AG04450 (cell line): ENCODE results near the gene ISM2. TPM values are rescaled to one million over a fixed set of nuclear protein-coding genes. Genes with fewer than 3 reads are reported as not detected.
A peak's percentile ranks its signal among the peaks of the same experiment; 100 is the strongest.

Experiments used
- CTCF ChIA-PET: fragments of 300-600, 350-600 bp; formaldehyde crosslinking; extraction: SDS; loops from one replicate; lab custom pipeline; 2022; ENCODE audit warnings: antibody characterized with exemption, inconsistent platforms; lab: Charles Lee
- POLR2A ChIA-PET: fragments of 350-600 bp; formaldehyde crosslinking; extraction: SDS; loops from one replicate; lab custom pipeline; 2021; ENCODE audit warnings: antibody characterized with exemption, inconsistent platforms; lab: Yijun Ruan, JAX
- DNase-seq: peaks from one replicate; pipeline ENCODE4 v3.0.0-alpha.2; 2011; ENCODE audit warnings: low read depth, low spot score
- H3K27ac ChIP-seq: one replicate; pipeline ENCODE4 v1.5.1; 2012; ENCODE audit warnings: low read depth, low read length, control low read depth
- H3K27me3 ChIP-seq: one replicate; pipeline ENCODE4 v1.6.0; 2012; ENCODE audit warnings: low read length; ENCODE audit not compliant: control insufficient read depth, insufficient read depth
- H3K4me3 ChIP-seq: 2 replicates; pipeline ENCODE4 v1.5.1; 2011; ENCODE audit warnings: mild to moderate bottlenecking, low read depth, low read length, control low read depth
- H3K9me3 ChIP-seq: 2 replicates; pipeline ENCODE4 v1.5.1; 2012; ENCODE audit warnings: low read length; ENCODE audit not compliant: control insufficient read depth, insufficient read depth
- polyA plus RNA-seq: library from polyadenylated mRNA; depleted of rRNA; stranded (reverse); fragments of >200 nt; gene quantifications from 2 replicates; pipeline ENCODE4 v1.2.3, GENCODE V29; 2011
- TF ChIP-seq, protein P1 (sequence below): IDR thresholded peaks from 2 replicates; pipeline ENCODE4 v1.5.1; 2011; ENCODE audit warnings: low read depth, low read length, control low read depth, inconsistent platforms

The ISM2 gene
- polyA plus RNA-seq, 1 experiment: not detected

DNA sequence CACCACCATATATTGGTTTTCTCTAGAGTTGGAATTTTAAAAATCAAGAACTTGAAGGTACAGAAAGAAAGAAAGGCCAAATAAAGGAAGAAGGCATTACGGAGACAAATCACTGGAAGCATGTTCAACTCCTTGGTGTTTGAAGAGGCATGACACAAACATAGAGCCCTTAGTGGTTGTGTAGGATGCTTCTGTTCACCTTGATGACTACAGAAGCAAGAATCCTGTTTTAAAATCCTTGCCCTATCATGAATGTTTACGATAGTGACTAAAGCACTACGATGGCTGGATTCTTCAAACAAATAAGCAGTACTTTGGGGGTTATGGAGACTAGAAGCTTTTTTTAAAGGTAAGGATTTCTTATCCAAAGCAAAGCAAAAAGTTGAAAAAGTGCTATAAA lies 10.3 kb upstream of the ISM2 start:
- no peak overlapping the region for H3K27ac ChIP-seq
- H3K9me3 ChIP-seq: no peaks in the 10 kb centered on the region
- no peak for DNase-seq
- POLR2A ChIA-PET: no interaction called here
- no peaks in the 10 kb centered on the region for H3K27me3 ChIP-seq
- CTCF ChIA-PET: interaction anchor here (1.5 kb wide), 1 partner anchor 15 kb away, joined by 3 read pairs; no protein-coding TSS in a partner anchor
- H3K4me3 ChIP-seq: no peak overlapping the region
- TF ChIP-seq, protein P1, sequence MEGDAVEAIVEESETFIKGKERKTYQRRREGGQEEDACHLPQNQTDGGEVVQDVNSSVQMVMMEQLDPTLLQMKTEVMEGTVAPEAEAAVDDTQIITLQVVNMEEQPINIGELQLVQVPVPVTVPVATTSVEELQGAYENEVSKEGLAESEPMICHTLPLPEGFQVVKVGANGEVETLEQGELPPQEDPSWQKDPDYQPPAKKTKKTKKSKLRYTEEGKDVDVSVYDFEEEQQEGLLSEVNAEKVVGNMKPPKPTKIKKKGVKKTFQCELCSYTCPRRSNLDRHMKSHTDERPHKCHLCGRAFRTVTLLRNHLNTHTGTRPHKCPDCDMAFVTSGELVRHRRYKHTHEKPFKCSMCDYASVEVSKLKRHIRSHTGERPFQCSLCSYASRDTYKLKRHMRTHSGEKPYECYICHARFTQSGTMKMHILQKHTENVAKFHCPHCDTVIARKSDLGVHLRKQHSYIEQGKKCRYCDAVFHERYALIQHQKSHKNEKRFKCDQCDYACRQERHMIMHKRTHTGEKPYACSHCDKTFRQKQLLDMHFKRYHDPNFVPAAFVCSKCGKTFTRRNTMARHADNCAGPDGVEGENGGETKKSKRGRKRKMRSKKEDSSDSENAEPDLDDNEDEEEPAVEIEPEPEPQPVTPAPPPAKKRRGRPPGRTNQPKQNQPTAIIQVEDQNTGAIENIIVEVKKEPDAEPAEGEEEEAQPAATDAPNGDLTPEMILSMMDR: no peak

DNA sequence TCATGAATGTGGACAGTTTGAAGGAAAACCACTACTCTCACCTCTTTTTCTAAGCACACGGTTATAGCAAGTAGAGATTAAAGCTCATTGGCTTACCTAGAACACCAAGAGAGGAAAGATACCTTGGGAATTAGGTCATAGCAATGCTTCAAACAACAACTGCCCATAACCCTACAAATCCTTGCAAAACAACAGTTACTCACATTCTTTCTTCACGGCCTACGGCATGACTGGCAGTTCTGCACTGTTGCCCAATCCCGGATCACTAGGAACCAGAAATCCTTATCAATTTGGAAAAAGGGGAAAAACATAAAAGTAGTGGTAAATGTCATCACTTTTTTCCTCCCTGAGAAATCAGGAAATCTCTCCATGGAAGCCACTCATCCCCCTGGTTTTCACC lies 9.6 kb upstream of the ISM2 start:
- H3K27me3 ChIP-seq: no peaks in the 10 kb centered on the region
- H3K9me3 ChIP-seq: no peaks in the 10 kb centered on the region; the same call in 1 of the 2 replicates
- H3K4me3 ChIP-seq: no peak overlapping the region
- TF ChIP-seq, protein P1: no peak
- CTCF ChIA-PET: interaction anchor here (1.5 kb wide), 1 partner anchor 15 kb away, joined by 3 read pairs; no protein-coding TSS in a partner anchor
- POLR2A ChIA-PET: interaction anchor here (0.7 kb wide), 1 partner anchor 136 kb away, joined by 3 read pairs; no protein-coding TSS in a partner anchor
- no peak overlapping the region for H3K27ac ChIP-seq
- DNase-seq: peak; percentile 16

DNA sequence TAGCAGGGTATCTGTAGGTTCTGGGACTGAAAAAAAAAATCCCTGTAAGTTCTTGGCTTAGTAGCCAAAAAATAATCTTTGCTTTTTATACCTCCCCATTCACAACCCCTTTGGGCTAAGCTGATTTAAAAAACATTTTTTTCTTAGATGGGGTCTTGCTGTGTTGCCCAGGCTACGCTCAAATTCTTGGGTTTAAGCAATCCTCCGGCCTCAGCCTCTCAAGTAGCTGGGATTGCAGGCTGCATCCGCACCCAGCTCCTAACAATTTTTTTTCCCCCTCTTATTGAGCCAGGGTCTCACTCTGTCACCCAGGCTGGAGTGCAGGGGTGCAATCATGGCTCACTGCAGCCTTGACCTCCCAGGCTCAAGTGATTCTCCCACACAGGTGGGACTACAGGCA lies 9.1 kb upstream of the ISM2 start:
- no peaks in the 10 kb centered on the region; the same call in 1 of the 2 replicates for H3K9me3 ChIP-seq
- TF ChIP-seq, protein P1: no peak
- CTCF ChIA-PET: interaction anchor here (1.5 kb wide), 1 partner anchor 16 kb away, joined by 3 read pairs; no protein-coding TSS in a partner anchor
- no peaks in the 10 kb centered on the region for H3K27me3 ChIP-seq
- no peak overlapping the region for H3K27ac ChIP-seq
- no peak overlapping the region for H3K4me3 ChIP-seq
- no peak for DNase-seq
- POLR2A ChIA-PET: no interaction called here

DNA sequence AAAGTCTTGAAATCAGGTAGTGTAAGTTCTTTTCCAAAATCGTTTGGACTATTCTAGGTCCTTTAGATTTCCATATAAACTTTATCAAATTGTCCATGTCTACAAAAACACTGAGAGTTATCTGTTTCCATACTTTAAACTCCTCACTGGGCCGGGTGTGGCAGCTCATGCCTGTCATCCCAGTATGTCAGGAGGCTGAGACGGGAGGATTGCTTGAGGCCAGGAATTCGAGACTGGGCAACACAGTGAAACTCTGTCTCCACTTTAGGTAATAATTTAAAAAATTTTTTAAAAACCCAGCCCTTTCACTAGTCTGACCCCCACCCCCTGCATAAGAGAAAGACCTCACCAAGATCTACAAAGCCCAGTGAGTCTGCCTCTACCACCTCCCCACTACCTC lies 6.4 kb upstream of the ISM2 start:
- ChIA-PET POLR2A (no interaction called here), CTCF (no interaction called here)
- Histone ChIP-seq H3K9me3 (no peaks in the 10 kb centered on the region; the same call in 1 of the 2 replicates), H3K4me3 (no peak overlapping the region), H3K27ac (no peak overlapping the region), H3K27me3 (peaks cover 5% of the 10 kb centered on the region)
- TF ChIP-seq, protein P1: no peak
- DNase-seq: no peak

DNA sequence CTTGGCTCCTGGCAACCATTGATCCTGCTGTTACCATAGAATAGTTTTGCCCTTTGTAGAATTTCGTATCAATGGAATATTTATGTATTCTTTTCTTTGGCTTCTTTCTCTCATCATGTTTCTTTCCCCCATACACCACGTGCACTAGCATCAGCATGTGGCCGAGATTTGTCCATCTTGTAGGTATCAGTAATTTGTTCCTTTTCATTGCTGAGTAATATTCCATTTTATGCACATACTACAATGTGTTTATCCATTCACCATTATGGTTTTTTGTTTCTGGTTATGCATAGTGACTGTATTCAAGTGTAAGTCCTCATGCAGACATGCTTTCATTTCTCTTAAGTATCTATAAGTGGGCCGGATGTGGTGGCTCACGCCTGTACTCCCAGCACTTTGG lies 4.5 kb upstream of the ISM2 start:
- Histone ChIP-seq H3K4me3 (no peak overlapping the region), H3K9me3 (no peaks in the 10 kb centered on the region; the same call in 1 of the 2 replicates), H3K27ac (no peak overlapping the region), H3K27me3 (peaks cover 21% of the 10 kb centered on the region)
- POLR2A ChIA-PET: no interaction called here
- CTCF ChIA-PET: interaction anchor here (1.0 kb wide), 1 partner anchor 43 kb away, joined by 4 read pairs; no protein-coding TSS in a partner anchor
- TF ChIP-seq, protein P1: no peak
- no peak for DNase-seq
